PC-3 (cell line): ENCODE measurements around the gene ISY1. TPM values are rescaled to one million over a fixed set of nuclear protein-coding genes. Genes with fewer than 3 reads are reported as not detected.

Experiments used
- ATAC-seq: fragments of 200-7000 bp; cut with Tn5 transposase; 2 replicates; pipeline ENCODE4 v1.9.1; 2020; ENCODE audit warnings: mild to moderate bottlenecking, moderate library complexity
- BruUV-seq: library from RNA; stranded (reverse); fragments of 400-500 nt; replicated peaks from 2 replicates; lab custom pipeline; 2021; lab: Mats Ljungman, UMichigan
- CTCF ChIA-PET: fragments of 300-600 bp; sonication (Branson Sonifier 250); formaldehyde crosslinking; loops from one replicate; lab custom pipeline; 2022; ENCODE audit warnings: antibody characterized with exemption; lab: Charles Lee
- POLR2A ChIA-PET: fragments of 300-600 bp; sonication (Branson Sonifier 250); formaldehyde crosslinking; loops from one replicate; lab custom pipeline; 2022; ENCODE audit warnings: antibody characterized with exemption; ENCODE audit not compliant: unreplicated experiment; lab: Charles Lee
- DNase-seq: peaks from one replicate; pipeline ENCODE4 v3.0.0-alpha.2; 2015
- H2AFZ ChIP-seq: fragments of 300-600 bp; sonication (generic); 2 replicates; pipeline ENCODE4 v1.6.0; 2016; ENCODE audit warnings: antibody characterized with exemption, low read length
- H3F3A ChIP-seq: fragments of 300-600 bp; sonication (generic); one replicate; pipeline ENCODE4 v1.6.0; 2017; ENCODE audit warnings: antibody characterized with exemption, low read length, control low read depth, mild to moderate bottlenecking; ENCODE audit not compliant: unreplicated experiment
- H3K27ac ChIP-seq: fragments of 300-600 bp; sonication (generic); 2 replicates; pipeline ENCODE4 v1.5.1; 2016; ENCODE audit warnings: mild to moderate bottlenecking, low read length
- H3K27me3 ChIP-seq: fragments of 300-600 bp; sonication (generic); 2 replicates; pipeline ENCODE4 v1.6.1; 2016; ENCODE audit warnings: low read length, mixed read lengths
- H3K36me3 ChIP-seq: fragments of 300-600 bp; sonication (generic); 2 replicates; pipeline ENCODE4 v1.6.1; 2016; ENCODE audit warnings: low read depth, mixed run types, low read length, mixed read lengths
- H3K4me1 ChIP-seq: fragments of 300-600 bp; sonication (generic); 2 replicates; pipeline ENCODE4 v1.5.1; 2016; ENCODE audit warnings: low read length; ENCODE audit not compliant: insufficient read depth
- H3K4me2 ChIP-seq: fragments of 300-600 bp; sonication (generic); 2 replicates; pipeline ENCODE4 v1.6.0; 2016; ENCODE audit warnings: low read length
- H3K4me3 ChIP-seq: fragments of 300-600 bp; sonication (generic); 2 replicates; pipeline ENCODE4 v1.5.1; 2016; ENCODE audit warnings: mild to moderate bottlenecking, low read length, mixed read lengths
- H3K79me2 ChIP-seq: fragments of 300-600 bp; sonication (generic); 2 replicates; pipeline ENCODE4 v1.6.1; 2017; ENCODE audit warnings: low read length, mixed read lengths
- H3K9ac ChIP-seq: fragments of 300-600 bp; sonication (generic); 2 replicates; pipeline ENCODE4 v1.6.0; 2016; ENCODE audit warnings: mild to moderate bottlenecking, low read length
- H3K9me2 ChIP-seq: fragments of 300-600 bp; sonication (generic); replicated peaks from 2 replicates; pipeline ENCODE4 v1.6.1; 2016; ENCODE audit warnings: mixed run types, low read length, mixed read lengths
- H3K9me3 ChIP-seq: fragments of 300-600 bp; sonication (generic); 2 replicates; pipeline ENCODE4 v1.6.1; 2016; ENCODE audit warnings: low read length, mixed read lengths
- H4K20me1 ChIP-seq: fragments of 300-600 bp; sonication (generic); 2 replicates; pipeline ENCODE4 v1.6.1; 2016; ENCODE audit warnings: low read length, mixed read lengths
- EZH2 ChIP-seq: fragments of 300-600 bp; sonication (generic); IDR thresholded peaks from one replicate; pipeline ENCODE4 v1.6.1; 2017; ENCODE audit warnings: antibody characterized with exemption, mild to moderate bottlenecking, low read length; ENCODE audit not compliant: unreplicated experiment
- EZH2phosphoT487 ChIP-seq: fragments of 300-600 bp; sonication (generic); IDR thresholded peaks from 2 replicates; pipeline ENCODE4 v1.6.1; 2018; ENCODE audit warnings: mild to moderate bottlenecking, antibody characterized with exemption, low read length, borderline replicate concordance
- intact Hi-C: fragments of 100-400 bp; cut with micrococcal nuclease; formaldehyde crosslinking; loops from 2 replicates; pipeline ENCODE4 v1.9.0; 2023
- total RNA-seq: library from RNA; depleted of rRNA; stranded (reverse); fragments of >200 nt; gene quantifications from 2 replicates; pipeline ENCODE4 v1.2.3, GENCODE V29; 2014
- TF ChIP-seq, protein P1 (sequence below): fragments of 300-600 bp; sonication (generic); conservative IDR thresholded peaks from 2 replicates; pipeline ENCODE4 v1.5.1; 2017; ENCODE audit warnings: antibody characterized with exemption, low read depth, mild to moderate bottlenecking, low read length

ISY1 gene
- total RNA-seq, 1 experiment from 2014 or later: 18.1 TPM

DNA sequence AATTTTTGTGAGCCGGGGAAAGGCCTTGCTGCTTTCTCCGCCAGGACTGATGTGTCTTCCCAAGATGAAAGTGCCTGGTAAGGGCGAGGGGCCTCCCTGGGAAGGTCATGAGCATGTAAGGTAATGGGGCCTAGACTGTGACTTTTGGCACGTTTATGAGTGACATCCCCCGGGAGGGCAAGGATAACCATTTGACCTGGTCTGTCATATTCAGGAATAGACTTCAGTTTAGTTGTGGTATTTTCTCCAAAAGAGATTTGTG, 23.5 kb upstream of the ISY1 start:
- no peaks in the 10 kb centered on the region for H3F3A ChIP-seq
- TF ChIP-seq EZH2phosphoT487 (no peak), EZH2 (no peak)
- TF ChIP-seq, protein P1, sequence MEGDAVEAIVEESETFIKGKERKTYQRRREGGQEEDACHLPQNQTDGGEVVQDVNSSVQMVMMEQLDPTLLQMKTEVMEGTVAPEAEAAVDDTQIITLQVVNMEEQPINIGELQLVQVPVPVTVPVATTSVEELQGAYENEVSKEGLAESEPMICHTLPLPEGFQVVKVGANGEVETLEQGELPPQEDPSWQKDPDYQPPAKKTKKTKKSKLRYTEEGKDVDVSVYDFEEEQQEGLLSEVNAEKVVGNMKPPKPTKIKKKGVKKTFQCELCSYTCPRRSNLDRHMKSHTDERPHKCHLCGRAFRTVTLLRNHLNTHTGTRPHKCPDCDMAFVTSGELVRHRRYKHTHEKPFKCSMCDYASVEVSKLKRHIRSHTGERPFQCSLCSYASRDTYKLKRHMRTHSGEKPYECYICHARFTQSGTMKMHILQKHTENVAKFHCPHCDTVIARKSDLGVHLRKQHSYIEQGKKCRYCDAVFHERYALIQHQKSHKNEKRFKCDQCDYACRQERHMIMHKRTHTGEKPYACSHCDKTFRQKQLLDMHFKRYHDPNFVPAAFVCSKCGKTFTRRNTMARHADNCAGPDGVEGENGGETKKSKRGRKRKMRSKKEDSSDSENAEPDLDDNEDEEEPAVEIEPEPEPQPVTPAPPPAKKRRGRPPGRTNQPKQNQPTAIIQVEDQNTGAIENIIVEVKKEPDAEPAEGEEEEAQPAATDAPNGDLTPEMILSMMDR: no peak
- peaks cover 31% of the 10 kb centered on the region for H4K20me1 ChIP-seq
- ATAC-seq (no peak), DNase-seq (no peak)
- peak overlapping the region; percentile 90 for H3K27ac ChIP-seq
- H3K79me2 ChIP-seq: peaks cover 70% of the 10 kb centered on the region
- peak overlapping the region; percentile 84 for H3K4me3 ChIP-seq
- peaks cover 14% of the 10 kb centered on the region for H3K36me3 ChIP-seq
- intact Hi-C loops: loop anchor here (1.0 to 5.0 kb wide), 2 partner anchors 27 to 43 kb away; no protein-coding TSS in a partner anchor
- H2AFZ ChIP-seq: peak overlapping the region; percentile 61; the same call in 1 of the 2 replicates
- H3K9me3 ChIP-seq: no peaks in the 10 kb centered on the region
- BruUV-seq: TSS peak; percentile 92
- POLR2A ChIA-PET: interaction anchor here (0.6 kb wide), 1 partner anchor 454 kb away, joined by 5 read pairs; no protein-coding TSS in a partner anchor
- H3K4me2 ChIP-seq: peak overlapping the region; percentile 99
- CTCF ChIA-PET: no interaction called here
- H3K9ac ChIP-seq: peak overlapping the region; percentile 100
- H3K4me1 ChIP-seq: peaks cover 28% of the 10 kb centered on the region
- H3K9me2 ChIP-seq: no peaks in the 10 kb centered on the region
- H3K27me3 ChIP-seq: no peaks in the 10 kb centered on the region

DNA sequence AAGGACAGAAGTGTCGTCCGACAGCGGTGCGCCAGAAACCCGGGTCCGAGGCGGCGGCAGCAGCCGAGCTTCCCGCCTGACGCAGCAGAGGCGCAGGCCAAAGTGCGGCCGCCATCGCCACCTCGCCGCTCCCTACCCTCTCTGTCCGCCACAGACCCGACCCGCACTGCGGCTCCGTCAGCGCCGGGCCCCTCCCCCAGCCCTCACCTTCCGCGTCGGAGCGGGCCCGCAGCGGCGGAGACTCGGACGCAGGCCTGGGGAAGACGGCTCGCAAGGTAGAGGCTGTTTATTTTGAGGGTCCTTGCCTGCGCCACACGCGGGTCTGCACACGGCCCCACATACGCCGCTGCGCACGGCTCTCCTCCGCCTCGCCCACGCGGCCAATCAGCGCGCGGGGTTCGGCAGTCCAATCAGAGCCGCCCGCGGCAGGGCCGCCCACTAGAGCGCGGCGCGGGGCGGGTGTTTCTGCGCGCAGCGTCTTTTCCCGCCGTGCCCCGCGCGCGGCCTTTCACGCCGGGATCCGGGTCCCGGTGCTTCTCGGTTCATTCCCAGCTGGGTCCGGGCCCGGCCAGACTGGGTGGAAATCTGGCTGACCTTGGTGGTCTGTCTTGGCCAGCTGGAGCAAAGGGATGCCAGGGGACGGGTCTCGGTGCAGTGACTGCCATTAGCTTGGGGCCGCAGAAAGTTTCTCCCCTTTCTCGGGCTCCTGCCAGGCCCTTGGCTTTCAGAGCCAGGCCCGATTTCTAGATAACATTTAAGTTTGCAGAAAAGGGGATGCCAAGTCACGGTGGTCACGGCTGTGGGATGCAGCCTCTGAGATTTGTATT, 22.9 kb upstream of the ISY1 start, which contains the start of gene CNBP:
Gene CNBP (minus strand): TSS at position 328 of the 827 bp plus-strand sequence. CDS start 12,139 bp downstream, outside the sequence.
- TF ChIP-seq EZH2 (no peak), EZH2phosphoT487 (no peak)
- TF ChIP-seq, protein P1: no peak
- peak within 1 kb of the TSS; percentile 100 for H3K9ac ChIP-seq
- peak; percentile 92 for DNase-seq
- peak within 1 kb of the TSS; percentile 84 for H3K4me3 ChIP-seq
- no peaks in the 10 kb centered on the region for H3F3A ChIP-seq
- CTCF ChIA-PET: interaction anchor here (1.8 kb wide), 1 partner anchor 61 kb away, joined by 4 read pairs; no protein-coding TSS in a partner anchor
- H4K20me1 ChIP-seq: peaks cover 36% of the 10 kb centered on the region
- no TSS peak for BruUV-seq
- peak within 1 kb of the TSS; percentile 90 for H3K27ac ChIP-seq
- H3K9me2 ChIP-seq: no peaks in the 10 kb centered on the region
- peak within 1 kb of the TSS; percentile 99 for H3K4me2 ChIP-seq
- peaks cover 30% of the 10 kb centered on the region for H3K4me1 ChIP-seq
- POLR2A ChIA-PET: interaction anchor here (0.6 kb wide), 1 partner anchor 453 kb away, joined by 5 read pairs; no protein-coding TSS in a partner anchor
- H3K79me2 ChIP-seq: peaks cover 75% of the 10 kb centered on the region
- no peaks in the 10 kb centered on the region for H3K27me3 ChIP-seq
- H3K36me3 ChIP-seq: peaks cover 19% of the 10 kb centered on the region
- intact Hi-C loops: loop anchor here (1.0 to 5.0 kb wide), 3 partner anchors 28 to 62 kb away; no protein-coding TSS in a partner anchor
- peak; percentile 95 for ATAC-seq
- H3K9me3 ChIP-seq: no peaks in the 10 kb centered on the region
- H2AFZ ChIP-seq: peak within 1 kb of the TSS; percentile 61; the same call in 1 of the 2 replicates
